Measurements from ENCODE around the gene KIAA0930. TPM values are rescaled to one million over a fixed set of nuclear protein-coding genes. Genes with fewer than 3 reads are reported as not detected.

Gene KIAA0930
- total RNA-seq, 1 experiment from 2014 or later: 55.5 TPM

- H3K4me3 ChIP-seq: peak overlapping the region; percentile 69
- H2AFZ ChIP-seq: peak overlapping the region; percentile 92
- no peaks in the 10 kb centered on the region for H3K79me2 ChIP-seq (ENCODE audit: low read depth)
- no peaks in the 10 kb centered on the region for H3K27me3 ChIP-seq (ENCODE audit: insufficient read depth, low read depth)
- no peaks in the 10 kb centered on the region for H4K20me1 ChIP-seq (ENCODE audit: insufficient read depth)
- BruUV-seq (replicated peaks): no TSS peak
- ChIA-PET POLR2A (ENCODE audit: unreplicated experiment) (no interaction called here), CTCF (interaction anchor here (0.6 kb wide), 1 partner anchor 684 kb away, joined by 4 read pairs; no protein-coding TSS in a partner anchor)
- TF ChIP-seq, protein P1, sequence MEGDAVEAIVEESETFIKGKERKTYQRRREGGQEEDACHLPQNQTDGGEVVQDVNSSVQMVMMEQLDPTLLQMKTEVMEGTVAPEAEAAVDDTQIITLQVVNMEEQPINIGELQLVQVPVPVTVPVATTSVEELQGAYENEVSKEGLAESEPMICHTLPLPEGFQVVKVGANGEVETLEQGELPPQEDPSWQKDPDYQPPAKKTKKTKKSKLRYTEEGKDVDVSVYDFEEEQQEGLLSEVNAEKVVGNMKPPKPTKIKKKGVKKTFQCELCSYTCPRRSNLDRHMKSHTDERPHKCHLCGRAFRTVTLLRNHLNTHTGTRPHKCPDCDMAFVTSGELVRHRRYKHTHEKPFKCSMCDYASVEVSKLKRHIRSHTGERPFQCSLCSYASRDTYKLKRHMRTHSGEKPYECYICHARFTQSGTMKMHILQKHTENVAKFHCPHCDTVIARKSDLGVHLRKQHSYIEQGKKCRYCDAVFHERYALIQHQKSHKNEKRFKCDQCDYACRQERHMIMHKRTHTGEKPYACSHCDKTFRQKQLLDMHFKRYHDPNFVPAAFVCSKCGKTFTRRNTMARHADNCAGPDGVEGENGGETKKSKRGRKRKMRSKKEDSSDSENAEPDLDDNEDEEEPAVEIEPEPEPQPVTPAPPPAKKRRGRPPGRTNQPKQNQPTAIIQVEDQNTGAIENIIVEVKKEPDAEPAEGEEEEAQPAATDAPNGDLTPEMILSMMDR (conservative IDR thresholded peaks at IDR 0.05): no peak
- no peak for TF ChIP-seq EZH2 (IDR thresholded peaks at IDR 0.05; ENCODE audit: low read depth)
- H3K4me2 ChIP-seq: peak overlapping the region; percentile 99
- no peak overlapping the region for H3K27ac ChIP-seq
- no peaks in the 10 kb centered on the region for H3K36me3 ChIP-seq (ENCODE audit: low read depth)
- H3K4me1 ChIP-seq (replicated peaks; ENCODE audit: insufficient read depth): peaks cover 15% of the 10 kb centered on the region; the same call in 1 of the 2 replicates
- no peaks in the 10 kb centered on the region for H3K9me3 ChIP-seq (ENCODE audit: insufficient read depth, low read depth)
- DNase-seq: no peak
- no peaks in the 10 kb centered on the region for H3K9me2 ChIP-seq (ENCODE audit: insufficient read depth)
- intact Hi-C loops (cut with micrococcal nuclease; ENCODE audit: unreplicated experiment): loop anchor here (2.0 to 10.0 kb wide), 4 partner anchors 154 to 574 kb away; no protein-coding TSS in a partner anchor
- H3F3A ChIP-seq (ENCODE audit: insufficient read depth, low read depth): peaks cover 4% of the 10 kb centered on the region; the same call in 1 of the 2 replicates
Measured at GRCh38 chr22:45268167-45268957, 27.7 kb upstream of the KIAA0930 start.

GRCh38 chr22:45265535-45265934 is 24.8 kb upstream of the KIAA0930 start:
- Histone ChIP-seq H3K36me3 (ENCODE audit: low read depth) (no peaks in the 10 kb centered on the region), H4K20me1 (ENCODE audit: insufficient read depth) (no peaks in the 10 kb centered on the region), H3K4me3 (no peak overlapping the region), H3K79me2 (ENCODE audit: low read depth) (no peaks in the 10 kb centered on the region), H3K27me3 (ENCODE audit: insufficient read depth, low read depth) (no peaks in the 10 kb centered on the region), H3K4me1 (replicated peaks; ENCODE audit: insufficient read depth) (peaks cover 17% of the 10 kb centered on the region; the same call in 1 of the 2 replicates), H3K27ac (no peak overlapping the region), H3K4me2 (no peak overlapping the region), H3K9me2 (ENCODE audit: insufficient read depth) (no peaks in the 10 kb centered on the region), H3F3A (ENCODE audit: insufficient read depth, low read depth) (peaks cover 6% of the 10 kb centered on the region; the same call in 1 of the 2 replicates), H2AFZ (no peak overlapping the region), H3K9me3 (ENCODE audit: insufficient read depth, low read depth) (no peaks in the 10 kb centered on the region)
- TF ChIP-seq, protein P1 (conservative IDR thresholded peaks at IDR 0.05): no peak
- TF ChIP-seq EZH2 (IDR thresholded peaks at IDR 0.05; ENCODE audit: low read depth): no peak
- intact Hi-C loops (cut with micrococcal nuclease; ENCODE audit: unreplicated experiment): loop anchor here (5.0 to 10.0 kb wide), 3 partner anchors 157 to 571 kb away; no protein-coding TSS in a partner anchor
- no TSS peak for BruUV-seq (replicated peaks)
- ChIA-PET CTCF (no interaction called here), POLR2A (ENCODE audit: unreplicated experiment) (no interaction called here)
- no peak for DNase-seq

DNA sequence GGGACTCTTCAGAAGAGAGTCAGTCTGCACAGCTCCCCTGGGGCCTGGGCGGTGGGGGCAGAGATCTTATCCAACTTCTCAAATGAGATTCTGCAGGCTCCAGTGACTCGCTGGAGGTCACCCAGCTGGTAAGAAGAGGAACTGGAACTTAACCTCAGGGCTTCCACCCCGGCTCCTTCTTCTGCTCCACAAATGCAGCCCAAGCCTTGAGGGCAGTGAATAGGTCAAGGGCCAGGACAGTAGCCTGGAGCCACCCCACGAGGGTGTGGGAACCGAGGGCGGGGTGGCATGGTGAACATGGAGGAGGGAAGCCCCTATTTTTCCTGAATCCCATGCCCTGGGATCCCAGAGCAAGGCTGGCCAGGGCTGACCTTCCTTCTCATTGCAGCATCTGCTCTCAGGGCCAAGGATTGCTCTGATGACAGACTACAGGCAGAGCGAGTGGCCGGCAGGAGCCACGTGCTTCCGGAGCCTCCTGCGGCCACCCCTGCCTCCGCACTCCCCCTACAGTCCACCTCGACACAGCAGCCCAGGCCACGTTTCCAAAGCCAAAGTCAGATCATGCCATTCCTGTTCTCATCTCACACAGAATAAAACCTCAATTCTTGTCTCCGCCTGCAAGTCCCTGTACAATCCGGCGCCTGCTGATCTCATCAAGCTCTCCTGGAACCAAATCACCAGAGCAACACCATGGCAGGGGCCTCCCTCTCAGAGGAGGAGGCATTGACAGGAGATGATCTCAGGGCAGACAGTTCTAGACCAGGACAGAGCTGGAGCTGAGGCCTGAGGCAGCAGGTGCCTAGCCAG is 23.0 kb upstream of the KIAA0930 start:
- Histone ChIP-seq H3K9me3 (ENCODE audit: insufficient read depth, low read depth) (no peaks in the 10 kb centered on the region), H3K9me2 (ENCODE audit: insufficient read depth) (no peaks in the 10 kb centered on the region), H3K27ac (no peak overlapping the region), H3K36me3 (ENCODE audit: low read depth) (no peaks in the 10 kb centered on the region), H3K4me1 (replicated peaks; ENCODE audit: insufficient read depth) (peaks cover 9% of the 10 kb centered on the region; the same call in 1 of the 2 replicates), H3K4me2 (peak overlapping the region; percentile 32; the same call in 1 of the 2 replicates), H2AFZ (no peak overlapping the region), H4K20me1 (ENCODE audit: insufficient read depth) (no peaks in the 10 kb centered on the region), H3K79me2 (ENCODE audit: low read depth) (no peaks in the 10 kb centered on the region), H3K27me3 (ENCODE audit: insufficient read depth, low read depth) (no peaks in the 10 kb centered on the region), H3K4me3 (no peak overlapping the region), H3F3A (ENCODE audit: insufficient read depth, low read depth) (peaks cover 6% of the 10 kb centered on the region; the same call in 1 of the 2 replicates)
- TF ChIP-seq, protein P1 (conservative IDR thresholded peaks at IDR 0.05): peak; percentile 64
- no peak for TF ChIP-seq EZH2 (IDR thresholded peaks at IDR 0.05; ENCODE audit: low read depth)
- peak; percentile 54 to 71 for DNase-seq
- intact Hi-C loops (cut with micrococcal nuclease; ENCODE audit: unreplicated experiment): loop anchor here (10.0 kb wide), 1 partner anchor 569 kb away; no protein-coding TSS in a partner anchor
- BruUV-seq (replicated peaks): no TSS peak
- ChIA-PET POLR2A (ENCODE audit: unreplicated experiment) (no interaction called here), CTCF (no interaction called here)

Data from PC-9 (cell line).